Endodermal cell (in vitro differentiated cells): ENCODE data around the gene FARSA. TPM values are rescaled to one million over a fixed set of nuclear protein-coding genes. Genes with fewer than 3 reads are reported as not detected.
A peak's percentile ranks its signal among the peaks of the same experiment; 100 is the strongest.

Experiments used
- DNase-seq: peaks from one replicate; pipeline ENCODE4 v3.0.0-alpha.2; 2017
- H3K27ac ChIP-seq: 2 replicates; pipeline ENCODE4 v1.5.1; 2013; ENCODE audit warnings: mild to moderate bottlenecking, low read depth, low read length, moderate library complexity
- H3K27me3 ChIP-seq: 2 replicates; pipeline ENCODE4 v1.6.1; 2013; ENCODE audit warnings: mild to moderate bottlenecking, low read length, moderate library complexity; ENCODE audit not compliant: insufficient read depth, control insufficient read depth, poor library complexity, severe bottlenecking
- H3K36me3 ChIP-seq: 2 replicates; pipeline ENCODE4 v1.7.0; 2013; ENCODE audit warnings: mild to moderate bottlenecking, low read length, moderate library complexity; ENCODE audit not compliant: control insufficient read depth, insufficient read depth
- H3K4me1 ChIP-seq: one replicate; pipeline ENCODE4 v1.7.0; 2013; ENCODE audit warnings: low read length; ENCODE audit not compliant: control insufficient read depth, insufficient read depth
- H3K4me3 ChIP-seq: 2 replicates; pipeline ENCODE4 v1.5.1; 2013; ENCODE audit warnings: mild to moderate bottlenecking, low read length, moderate library complexity
- H3K9ac ChIP-seq: 2 replicates; pipeline ENCODE4 v1.6.1; 2013; ENCODE audit warnings: mild to moderate bottlenecking, low read length, moderate library complexity; ENCODE audit not compliant: poor library complexity, severe bottlenecking; ENCODE audit errors: extremely low read depth
- H3K9me3 ChIP-seq: 2 replicates; pipeline ENCODE4 v1.6.1; 2013; ENCODE audit warnings: mild to moderate bottlenecking, low read length, moderate library complexity; ENCODE audit not compliant: control insufficient read depth
- H3K27ac Mint-ChIP-seq: 2 replicates; pipeline ENCODE4 v1.8.0; 2020; ENCODE audit warnings: mixed read lengths
- H3K27me3 Mint-ChIP-seq: 2 replicates; pipeline ENCODE4 v1.8.0; 2021; ENCODE audit warnings: mild to moderate bottlenecking, mixed read lengths; ENCODE audit not compliant: insufficient read depth
- H3K36me3 Mint-ChIP-seq: 2 replicates; pipeline ENCODE4 v1.8.0; 2020; ENCODE audit warnings: low read depth, mixed read lengths
- H3K4me1 Mint-ChIP-seq: 2 replicates; pipeline ENCODE4 v1.8.0; 2020; ENCODE audit warnings: mixed read lengths
- H3K4me3 Mint-ChIP-seq: 2 replicates; pipeline ENCODE4 v1.8.0; 2020; ENCODE audit warnings: mild to moderate bottlenecking, moderate library complexity, mixed read lengths
- H3K9me3 Mint-ChIP-seq: 2 replicates; pipeline ENCODE4 v1.8.0; 2020; ENCODE audit warnings: mild to moderate bottlenecking, mixed read lengths
- CTCF ChIP-seq: fragments of 200-600 bp; sonication (generic); conservative IDR thresholded peaks from 2 replicates; pipeline ENCODE4 v1.5.0; 2021; ENCODE audit warnings: antibody characterized with exemption, mild to moderate bottlenecking
- WGBS, 2 experiments: methylation state at CpG; one replicate each; pipeline versions ENCODE4 v1.1.5 to v1.1.7; 2013; ENCODE audit warnings: missing lambda C conversion rate in 2 of 2, mixed read lengths in 1 of 2; ENCODE audit not compliant: insufficient coverage in 1 of 2, insufficient read length in 1 of 2; 5-methylcytosine and 5-hydroxymethylcytosine counted together
- total RNA-seq, 2 donors: library from RNA; stranded (reverse); fragmentation: NEBNext Ultra II Directional in 1 of 2; extraction: Animal tissue kit (Norgen Biotek cat#: 25700) in 1 of 2; gene quantifications; 2 replicates in 1 of 2; 3 replicates in 1 of 2; pipeline ENCODE4 v1.2.1, GENCODE V29; 2021

Gene FARSA
- total RNA-seq, 2 donors from 2014 or later: 65.1 to 70.8 TPM

GRCh38 chr19:12938779-12939601, 5.5 kb upstream of the FARSA start:
- TF ChIP-seq CTCF: peak; percentile 37
- H3K4me3 Mint-ChIP-seq: peak overlapping the region; percentile 100
- peak overlapping the region; percentile 99 for H3K4me3 ChIP-seq
- peak overlapping the region; percentile 99 for H3K9ac ChIP-seq
- H3K27ac Mint-ChIP-seq: peak overlapping the region; percentile 97
- no peaks in the 10 kb centered on the region for H3K9me3 ChIP-seq
- H3K9me3 Mint-ChIP-seq: no peaks in the 10 kb centered on the region
- no peak for DNase-seq
- H3K4me1 ChIP-seq: peaks cover 12% of the 10 kb centered on the region
- H3K27ac ChIP-seq: peak overlapping the region; percentile 76
- no peaks in the 10 kb centered on the region for H3K27me3 Mint-ChIP-seq
- peaks cover 31% of the 10 kb centered on the region for H3K4me1 Mint-ChIP-seq
- 3% methylated on average over 36 to 51 of the region's 54 CpGs for WGBS, 2 experiments
- H3K27me3 ChIP-seq: no peaks in the 10 kb centered on the region
- peaks cover 56% of the 10 kb centered on the region for H3K36me3 Mint-ChIP-seq
- H3K36me3 ChIP-seq: peaks cover 50% of the 10 kb centered on the region

- no peaks in the 10 kb centered on the region for H3K9me3 ChIP-seq
- no peaks in the 10 kb centered on the region for H3K27me3 ChIP-seq
- Mint-ChIP-seq H3K27ac (peak within 1 kb of the TSS; percentile 97), H3K9me3 (no peaks in the 10 kb centered on the region), H3K4me1 (peaks cover 29% of the 10 kb centered on the region), H3K36me3 (peaks cover 48% of the 10 kb centered on the region), H3K4me3 (peak within 1 kb of the TSS; percentile 100), H3K27me3 (no peaks in the 10 kb centered on the region)
- H3K9ac ChIP-seq: peak within 1 kb of the TSS; percentile 99
- peak; percentile 99 for DNase-seq
- peak within 1 kb of the TSS; percentile 82 for H3K27ac ChIP-seq
- peak within 1 kb of the TSS; percentile 99 for H3K4me3 ChIP-seq
- peaks cover 43% of the 10 kb centered on the region for H3K36me3 ChIP-seq
- TF ChIP-seq CTCF: no peak
- peaks cover 12% of the 10 kb centered on the region for H3K4me1 ChIP-seq
- WGBS, 2 experiments: 0 to 2% methylated on average over 17 to 63 of the region's 63 CpGs
Measured at GRCh38 chr19:12937927-12938778, 4.6 kb upstream of the FARSA start, which contains the start of gene CALR. Gene CALR, plus strand, starts transcription at chr19:12938609. Its CDS starts 71 bp downstream, at chr19:12938680.

GRCh38 chr19:12937093-12937926, 3.8 kb upstream of the FARSA start:
- peaks cover 12% of the 10 kb centered on the region for H3K4me1 ChIP-seq
- H3K27me3 ChIP-seq: no peaks in the 10 kb centered on the region
- no peak for TF ChIP-seq CTCF
- peak overlapping the region; percentile 100 for H3K4me3 Mint-ChIP-seq
- WGBS, 2 experiments: 29 to 42% methylated on average over 15 to 23 of the region's 23 CpGs
- H3K9me3 Mint-ChIP-seq: no peaks in the 10 kb centered on the region
- H3K27ac ChIP-seq: peak overlapping the region; percentile 82
- no peaks in the 10 kb centered on the region for H3K27me3 Mint-ChIP-seq
- peak overlapping the region; percentile 99 for H3K4me3 ChIP-seq
- peak overlapping the region; percentile 97 for H3K27ac Mint-ChIP-seq
- H3K9ac ChIP-seq: peak overlapping the region; percentile 99
- H3K4me1 Mint-ChIP-seq: peaks cover 37% of the 10 kb centered on the region
- H3K36me3 ChIP-seq: peaks cover 34% of the 10 kb centered on the region
- H3K9me3 ChIP-seq: no peaks in the 10 kb centered on the region
- H3K36me3 Mint-ChIP-seq: peaks cover 39% of the 10 kb centered on the region
- DNase-seq: peak; percentile 83
